CD8-positive, alpha-beta memory T cell (primary cell): ENCODE results near the gene CYP27C1. TPM values are rescaled to one million over a fixed set of nuclear protein-coding genes. Genes with fewer than 3 reads are reported as not detected.

Experiments
- CTCF ChIA-PET: fragments of 350-600 bp; sonication (Branson Sonifier 250); formaldehyde crosslinking; loops from one replicate; lab custom pipeline; 2021; ENCODE audit warnings: antibody characterized with exemption; lab: Charles Lee
- POLR2A ChIA-PET: fragments of 350-600 bp; sonication (Branson Sonifier 250); formaldehyde crosslinking; loops from one replicate; lab custom pipeline; 2021; ENCODE audit warnings: antibody characterized with exemption; lab: Charles Lee
- DNase-seq, 5 donors: peaks; one replicate each; pipeline versions ENCODE4 v3.0.0 to v3.0.0-alpha.2; 2020 to 2022; ENCODE audit warnings: mixed read lengths in 1 of 5
- H3K27ac ChIP-seq: one replicate; pipeline ENCODE4 v1.7.0; 2013; ENCODE audit warnings: low read depth, mild to moderate bottlenecking, low read length, moderate library complexity
- H3K27me3 ChIP-seq: 2 replicates; pipeline ENCODE4 v1.7.0; 2013; ENCODE audit warnings: low read length, mild to moderate bottlenecking; ENCODE audit not compliant: insufficient read depth, poor library complexity, severe bottlenecking
- H3K36me3 ChIP-seq: 2 replicates; pipeline ENCODE4 v1.7.0; 2013; ENCODE audit warnings: mild to moderate bottlenecking, low read length, moderate library complexity; ENCODE audit not compliant: insufficient read depth
- H3K4me1 ChIP-seq: 2 replicates; pipeline ENCODE4 v1.7.0; 2013; ENCODE audit warnings: mild to moderate bottlenecking, low read length, moderate library complexity; ENCODE audit not compliant: insufficient read depth
- H3K4me3 ChIP-seq: 2 replicates; pipeline ENCODE4 v1.7.0; 2013; ENCODE audit warnings: mild to moderate bottlenecking, low read length
- H3K9me3 ChIP-seq: 2 replicates; pipeline ENCODE4 v1.7.0; 2013; ENCODE audit warnings: mild to moderate bottlenecking, low read length
- H3K27ac Mint-ChIP-seq, 8 donors: one replicate each; pipeline ENCODE4 v1.8.0; 2020 to 2021; ENCODE audit warnings: mixed read lengths in 8 of 8, mild to moderate bottlenecking in 6 of 8, inconsistent platforms in 3 of 8, moderate library complexity in 3 of 8
- H3K27me3 Mint-ChIP-seq, 2 donors: one replicate each; pipeline ENCODE4 v1.8.0; 2020 to 2021; ENCODE audit warnings: mixed read lengths in 2 of 2, mild to moderate bottlenecking in 1 of 2, moderate library complexity in 1 of 2
- H3K36me3 Mint-ChIP-seq, 3 donors: one replicate each; pipeline ENCODE4 v1.8.0; 2020 to 2021; ENCODE audit warnings: mixed read lengths in 3 of 3, inconsistent platforms in 1 of 3, mild to moderate bottlenecking in 1 of 3
- H3K4me1 Mint-ChIP-seq, 3 donors: one replicate each; pipeline ENCODE4 v1.8.0; 2020 to 2021; ENCODE audit warnings: mixed read lengths in 3 of 3, inconsistent platforms in 1 of 3, mild to moderate bottlenecking in 1 of 3
- H3K4me3 Mint-ChIP-seq, 7 donors: one replicate each; pipeline ENCODE4 v1.8.0; 2020 to 2021; ENCODE audit warnings: mixed read lengths in 7 of 7, mild to moderate bottlenecking in 6 of 7, moderate library complexity in 4 of 7, inconsistent platforms in 2 of 7
- H3K9me3 Mint-ChIP-seq, 5 donors: one replicate each; pipeline ENCODE4 v1.8.0; 2020 to 2022; ENCODE audit warnings: mixed read lengths in 5 of 5, mild to moderate bottlenecking in 3 of 5, moderate library complexity in 2 of 5, inconsistent platforms in 1 of 5
- polyA plus RNA-seq: library from polyadenylated mRNA; unstranded; fragments of 300-500 nt; fragmentation: Illumina TruSeq; gene quantifications from one replicate; pipeline ENCODE4 v1.2.3, GENCODE V29; 2021
- total RNA-seq, 2 experiments: library from RNA; stranded (reverse); gene quantifications; one replicate each; pipeline ENCODE4 v1.2.3, GENCODE V29; 2021

Gene CYP27C1
- total and polyA plus RNA-seq, 3 experiments from 2014 or later = not detected

- no peaks in the 10 kb centered on the region for H3K36me3 ChIP-seq
- Mint-ChIP-seq H3K36me3 (no peaks in the 10 kb centered on the region), H3K27ac (no peak overlapping the region), H3K4me3 (no peak overlapping the region), H3K9me3 (peaks cover 0 to 7% (median 2%) of the 10 kb centered on the region in 5 donors), H3K4me1 (peaks cover 3 to 10% (median 9%) of the 10 kb centered on the region in 3 donors), H3K27me3 (peaks cover 13 to 64% of the 10 kb centered on the region in 2 donors)
- POLR2A ChIA-PET = no interaction called here
- H3K27ac ChIP-seq = no peak overlapping the region
- H3K9me3 ChIP-seq = no peaks in the 10 kb centered on the region
- DNase-seq = no peak
- CTCF ChIA-PET = interaction anchor here (1.1 kb wide), 1 partner anchor 12 kb away, joined by 3 read pairs; no protein-coding TSS in a partner anchor
- no peaks in the 10 kb centered on the region for H3K27me3 ChIP-seq
- no peak overlapping the region for H3K4me3 ChIP-seq
- H3K4me1 ChIP-seq = no peaks in the 10 kb centered on the region
These were observed 34.4 kb downstream of the CYP27C1 start for GRCh38 chr2:127185705-127186104.

- no peak overlapping the region for H3K4me3 Mint-ChIP-seq
- Histone ChIP-seq H3K27ac (no peak overlapping the region), H3K36me3 (no peaks in the 10 kb centered on the region), H3K9me3 (no peaks in the 10 kb centered on the region), H3K27me3 (no peaks in the 10 kb centered on the region), H3K4me1 (no peaks in the 10 kb centered on the region), H3K4me3 (no peak overlapping the region)
- peak overlapping the region in 1 of 8 donors; percentile 55 for H3K27ac Mint-ChIP-seq
- ChIA-PET CTCF (interaction anchor here (1.1 to 2.0 kb wide), 2 partner anchors 12 to 118 kb away, joined by 3 to 6 read pairs; no protein-coding TSS in a partner anchor), POLR2A (no interaction called here)
- peaks cover 13 to 64% of the 10 kb centered on the region in 2 donors for H3K27me3 Mint-ChIP-seq
- H3K36me3 Mint-ChIP-seq = no peaks in the 10 kb centered on the region
- peaks cover 0 to 8% (median 7%) of the 10 kb centered on the region in 5 donors for H3K9me3 Mint-ChIP-seq
- peaks cover 3 to 10% (median 9%) of the 10 kb centered on the region in 3 donors for H3K4me1 Mint-ChIP-seq
- DNase-seq = no peak
These were observed 35.0 kb downstream of the CYP27C1 start for GRCh38 chr2:127185093-127185492.

GRCh38 chr2:127183771-127184170 lies 36.3 kb downstream of the CYP27C1 start:
- ChIA-PET POLR2A (no interaction called here), CTCF (interaction anchor here (0.6 to 2.0 kb wide), 2 partner anchors 116 to 786 kb away, joined by 3 to 6 read pairs; no protein-coding TSS in a partner anchor)
- no peaks in the 10 kb centered on the region for H3K27me3 ChIP-seq
- no peaks in the 10 kb centered on the region for H3K36me3 Mint-ChIP-seq
- no peak overlapping the region for H3K4me3 Mint-ChIP-seq
- H3K4me1 ChIP-seq = no peaks in the 10 kb centered on the region
- H3K4me1 Mint-ChIP-seq = peaks cover 3 to 10% (median 9%) of the 10 kb centered on the region in 3 donors
- no peaks in the 10 kb centered on the region for H3K9me3 ChIP-seq
- H3K27ac Mint-ChIP-seq = peak overlapping the region in 1 of 8 donors; percentile 22
- no peaks in the 10 kb centered on the region for H3K36me3 ChIP-seq
- no peak overlapping the region for H3K27ac ChIP-seq
- peaks cover 8 to 52% of the 10 kb centered on the region in 2 donors for H3K27me3 Mint-ChIP-seq
- DNase-seq = no peak
- peaks cover 0 to 6% (median 4%) of the 10 kb centered on the region in 5 donors for H3K9me3 Mint-ChIP-seq
- H3K4me3 ChIP-seq = no peak overlapping the region

- no peak overlapping the region for H3K27ac Mint-ChIP-seq
- no peak overlapping the region for H3K4me3 Mint-ChIP-seq
- Histone ChIP-seq H3K9me3 (no peaks in the 10 kb centered on the region), H3K4me3 (no peak overlapping the region), H3K27ac (no peak overlapping the region), H3K36me3 (no peaks in the 10 kb centered on the region), H3K4me1 (no peaks in the 10 kb centered on the region), H3K27me3 (no peaks in the 10 kb centered on the region)
- POLR2A ChIA-PET = interaction anchor here (0.5 kb wide), 1 partner anchor 76 kb away, joined by 4 read pairs; no protein-coding TSS in a partner anchor
- H3K27me3 Mint-ChIP-seq = peaks cover 8 to 43% of the 10 kb centered on the region in 2 donors
- CTCF ChIA-PET = interaction anchor here (0.6 to 2.0 kb wide), 2 partner anchors 115 to 785 kb away, joined by 3 to 6 read pairs; no protein-coding TSS in a partner anchor
- H3K9me3 Mint-ChIP-seq = peaks cover 0 to 5% (median 4%) of the 10 kb centered on the region in 5 donors
- peaks cover 3 to 10% (median 9%) of the 10 kb centered on the region in 3 donors for H3K4me1 Mint-ChIP-seq
- H3K36me3 Mint-ChIP-seq = no peaks in the 10 kb centered on the region
- no peak for DNase-seq
These were observed 37.3 kb downstream of the CYP27C1 start for GRCh38 chr2:127182626-127183458.

GRCh38 chr2:127181851-127182250 lies 38.2 kb downstream of the CYP27C1 start:
- ChIA-PET CTCF (no interaction called here), POLR2A (no interaction called here)
- no peaks in the 10 kb centered on the region for H3K27me3 ChIP-seq
- no peak overlapping the region for H3K4me3 Mint-ChIP-seq
- DNase-seq = no peak
- H3K36me3 Mint-ChIP-seq = no peaks in the 10 kb centered on the region
- H3K9me3 Mint-ChIP-seq = peaks cover 0 to 5% (median 4%) of the 10 kb centered on the region in 5 donors
- H3K4me3 ChIP-seq = no peak overlapping the region
- no peaks in the 10 kb centered on the region for H3K4me1 ChIP-seq
- no peaks in the 10 kb centered on the region for H3K36me3 ChIP-seq
- peaks cover 3 to 10% (median 9%) of the 10 kb centered on the region in 3 donors for H3K4me1 Mint-ChIP-seq
- H3K27me3 Mint-ChIP-seq = peaks cover 5 to 36% of the 10 kb centered on the region in 2 donors
- no peaks in the 10 kb centered on the region for H3K9me3 ChIP-seq
- no peak overlapping the region for H3K27ac ChIP-seq
- H3K27ac Mint-ChIP-seq = no peak overlapping the region

GRCh38 chr2:127179766-127180165 lies 40.3 kb downstream of the CYP27C1 start:
- no peak overlapping the region for H3K4me3 ChIP-seq
- Mint-ChIP-seq H3K27me3 (peaks cover 11 to 26% of the 10 kb centered on the region in 2 donors), H3K4me1 (peaks cover 0 to 2% (median 0%) of the 10 kb centered on the region in 3 donors), H3K27ac (no peak overlapping the region), H3K36me3 (no peaks in the 10 kb centered on the region), H3K9me3 (peaks cover 0 to 5% (median 4%) of the 10 kb centered on the region in 5 donors), H3K4me3 (no peak overlapping the region)
- H3K27ac ChIP-seq = no peak overlapping the region
- H3K4me1 ChIP-seq = no peaks in the 10 kb centered on the region
- H3K27me3 ChIP-seq = no peaks in the 10 kb centered on the region
- no peaks in the 10 kb centered on the region for H3K9me3 ChIP-seq
- no peaks in the 10 kb centered on the region for H3K36me3 ChIP-seq
- CTCF ChIA-PET = no interaction called here
- POLR2A ChIA-PET = no interaction called here
- DNase-seq = no peak

- ChIA-PET POLR2A (no interaction called here), CTCF (interaction anchor here (0.9 kb wide), 1 partner anchor 110 kb away, joined by 3 read pairs; no protein-coding TSS in a partner anchor)
These were observed 42.4 kb downstream of the CYP27C1 start for GRCh38 chr2:127177617-127178263.

More at GRCh38 chr2:127177617-127178263, 42.4 kb downstream of the CYP27C1 start:
- Mint-ChIP-seq H3K9me3 (peaks cover 0 to 5% (median 4%) of the 10 kb centered on the region in 5 donors), H3K4me1 (no peaks in the 10 kb centered on the region), H3K36me3 (no peaks in the 10 kb centered on the region), H3K27me3 (peaks cover 12 to 13% of the 10 kb centered on the region in 2 donors), H3K27ac (no peak overlapping the region), H3K4me3 (no peak overlapping the region)
- no peaks in the 10 kb centered on the region for H3K27me3 ChIP-seq
- H3K4me1 ChIP-seq = no peaks in the 10 kb centered on the region
- H3K9me3 ChIP-seq = no peaks in the 10 kb centered on the region
- no peak overlapping the region for H3K4me3 ChIP-seq
- H3K36me3 ChIP-seq = no peaks in the 10 kb centered on the region
- DNase-seq = no peak
- no peak overlapping the region for H3K27ac ChIP-seq
